ENCODE data around the gene OR4K14. TPM values are rescaled to one million over a fixed set of nuclear protein-coding genes. Genes with fewer than 3 reads are reported as not detected.
"Not testable (repeated sequence)": the region's sequence is repeated elsewhere in the genome, so short reads cannot be mapped to it uniquely, and the experiment has no call there.

Gene OR4K14
- total and polyA plus RNA-seq, 2 donors = not detected

- H3K4me3 ChIP-seq (ENCODE audit: low read length in 2 of 2) = no peak within 1 kb of the TSS
- no peak within 1 kb of the TSS for H3K27ac ChIP-seq (ENCODE audit: low read depth in 1 of 2, low read length in 1 of 2)
- H3K4me1 ChIP-seq (ENCODE audit: control insufficient read depth in 2 of 2, insufficient read depth in 2 of 2, low read length in 2 of 2) = no peaks in the 10 kb centered on the region
- H3K27me3 ChIP-seq (ENCODE audit: control insufficient read depth in 2 of 2, insufficient read depth in 1 of 2, low read length in 1 of 2) = no peaks in the 10 kb centered on the region
- H3K36me3 ChIP-seq (ENCODE audit: control insufficient read depth in 2 of 2, insufficient read depth in 2 of 2, low read length in 1 of 2) = no peaks in the 10 kb centered on the region
- no peaks in the 10 kb centered on the region for H3K9me3 ChIP-seq (ENCODE audit: control insufficient read depth in 2 of 2, insufficient read depth in 1 of 2, low read length in 1 of 2)
- no peak for DNase-seq (ENCODE audit: low read depth in 6 of 9, low spot score in 9 of 9)
Measured at GRCh38 chr14:20001863-20002262, 17.2 kb downstream of the OR4K14 start, which contains the start of gene OR4Q2. TSS of gene OR4Q2 (plus strand) at chr14:20002163.

- no peaks in the 10 kb centered on the region for H3K36me3 ChIP-seq (ENCODE audit: control insufficient read depth in 2 of 2, insufficient read depth in 2 of 2, low read length in 1 of 2)
- H3K27ac ChIP-seq (ENCODE audit: low read depth in 1 of 2, low read length in 1 of 2) = no peak overlapping the region
- H3K9me3 ChIP-seq (ENCODE audit: control insufficient read depth in 2 of 2, insufficient read depth in 1 of 2, low read length in 1 of 2) = peaks cover 2 to 6% of the 10 kb centered on the region in 2 donors
- WGBS = 59% methylated on average over 2 of the region's 2 CpGs
- H3K4me3 ChIP-seq (ENCODE audit: low read length in 2 of 2) = no peak overlapping the region
- no peaks in the 10 kb centered on the region for H3K4me1 ChIP-seq (ENCODE audit: control insufficient read depth in 2 of 2, insufficient read depth in 2 of 2, low read length in 2 of 2)
- H3K27me3 ChIP-seq (ENCODE audit: control insufficient read depth in 2 of 2, insufficient read depth in 1 of 2, low read length in 1 of 2) = no peaks in the 10 kb centered on the region
- no peak for DNase-seq (ENCODE audit: low read depth in 6 of 9, low spot score in 9 of 9)
Measured at GRCh38 chr14:19993438-19993837, 25.7 kb downstream of the OR4K14 start.

GRCh38 chr14:19975291-19975690, 43.8 kb downstream of the OR4K14 start, which contains the start of gene OR4K15:
TSS of gene OR4K15 (plus strand) at chr14:19975591. CDS start at chr14:19975591, 0 bp downstream.
- no peaks in the 10 kb centered on the region for H3K4me1 ChIP-seq (ENCODE audit: control insufficient read depth in 2 of 2, insufficient read depth in 2 of 2, low read length in 2 of 2)
- 98% methylated on average over 3 of the region's 3 CpGs for WGBS
- H3K27me3 ChIP-seq (ENCODE audit: control insufficient read depth in 2 of 2, insufficient read depth in 1 of 2, low read length in 1 of 2) = no peaks in the 10 kb centered on the region
- H3K27ac ChIP-seq (ENCODE audit: low read depth in 1 of 2, low read length in 1 of 2) = no peak within 1 kb of the TSS
- no peak for DNase-seq (ENCODE audit: low read depth in 6 of 9, low spot score in 9 of 9)
- no peaks in the 10 kb centered on the region for H3K36me3 ChIP-seq (ENCODE audit: control insufficient read depth in 2 of 2, insufficient read depth in 2 of 2, low read length in 1 of 2)
- no peaks in the 10 kb centered on the region for H3K9me3 ChIP-seq (ENCODE audit: control insufficient read depth in 2 of 2, insufficient read depth in 1 of 2, low read length in 1 of 2)
- no peak within 1 kb of the TSS for H3K4me3 ChIP-seq (ENCODE audit: low read length in 2 of 2)

GRCh38 chr14:19974844-19975243, 44.3 kb downstream of the OR4K14 start:
- Histone ChIP-seq H3K27me3 (ENCODE audit: control insufficient read depth in 2 of 2, insufficient read depth in 1 of 2, low read length in 1 of 2) (no peaks in the 10 kb centered on the region), H3K4me3 (ENCODE audit: low read length in 2 of 2) (no peak overlapping the region), H3K9me3 (ENCODE audit: control insufficient read depth in 2 of 2, insufficient read depth in 1 of 2, low read length in 1 of 2) (no peaks in the 10 kb centered on the region), H3K27ac (ENCODE audit: low read depth in 1 of 2, low read length in 1 of 2) (no peak overlapping the region), H3K4me1 (ENCODE audit: control insufficient read depth in 2 of 2, insufficient read depth in 2 of 2, low read length in 2 of 2) (no peaks in the 10 kb centered on the region), H3K36me3 (ENCODE audit: control insufficient read depth in 2 of 2, insufficient read depth in 2 of 2, low read length in 1 of 2) (no peaks in the 10 kb centered on the region)
- no peak for DNase-seq (ENCODE audit: low read depth in 6 of 9, low spot score in 9 of 9)
- WGBS = 10% methylated on average over 1 of the region's 1 CpG

- not testable (repeated sequence) for H3K27ac ChIP-seq (ENCODE audit: low read depth in 1 of 2, low read length in 1 of 2); H3K27me3 ChIP-seq (ENCODE audit: control insufficient read depth in 2 of 2, insufficient read depth in 1 of 2, low read length in 1 of 2); H3K9me3 ChIP-seq (ENCODE audit: control insufficient read depth in 2 of 2, insufficient read depth in 1 of 2, low read length in 1 of 2); H3K36me3 ChIP-seq (ENCODE audit: control insufficient read depth in 2 of 2, insufficient read depth in 2 of 2, low read length in 1 of 2); H3K4me3 ChIP-seq (ENCODE audit: low read length in 2 of 2); H3K4me1 ChIP-seq (ENCODE audit: control insufficient read depth in 2 of 2, insufficient read depth in 2 of 2, low read length in 2 of 2); DNase-seq (ENCODE audit: low read depth in 6 of 9, low spot score in 9 of 9)
- WGBS = 54% methylated on average over 2 of the region's 2 CpGs
Measured at GRCh38 chr14:19969735-19970134, 49.4 kb downstream of the OR4K14 start.

Other genes with a start within 250 kb of the OR4K14 start
- gene OR4M1, start 245.8 kb downstream of the OR4K14 start, total RNA-seq = not detected
- not detected for gene OR4M1, start 245.8 kb downstream of the OR4K14 start, polyA plus RNA-seq
- not detected for gene OR4N2, start 215.5 kb downstream of the OR4K14 start, total RNA-seq
- 0.07 TPM for gene OR4N2, start 215.5 kb downstream of the OR4K14 start, polyA plus RNA-seq
- gene OR4K2, start 144.2 kb downstream of the OR4K14 start, total RNA-seq = not detected
- under 0.01 TPM for gene OR4K2, start 144.2 kb downstream of the OR4K14 start, polyA plus RNA-seq
- not detected for gene OR4K5, start 98.7 kb downstream of the OR4K14 start, total RNA-seq
- gene OR4K5, start 98.7 kb downstream of the OR4K14 start, polyA plus RNA-seq = not detected
- gene OR4K1, start 88.4 kb downstream of the OR4K14 start, total RNA-seq = not detected
- gene OR4K1, start 88.4 kb downstream of the OR4K14 start, polyA plus RNA-seq = 0.02 TPM
- gene OR4K15, start 43.7 kb downstream of the OR4K14 start, total RNA-seq = not detected
- not detected for gene OR4K15, start 43.7 kb downstream of the OR4K14 start, polyA plus RNA-seq
- gene OR4Q2, start 17.1 kb downstream of the OR4K14 start, total RNA-seq = not detected
- not detected for gene OR4Q2, start 17.1 kb downstream of the OR4K14 start, polyA plus RNA-seq
- gene OR4K13, start 16.7 kb upstream of the OR4K14 start, total RNA-seq = not detected
- gene OR4K13, start 16.7 kb upstream of the OR4K14 start, polyA plus RNA-seq = not detected
- gene OR4L1, start 40.7 kb upstream of the OR4K14 start, total RNA-seq = not detected
- not detected for gene OR4L1, start 40.7 kb upstream of the OR4K14 start, polyA plus RNA-seq
- not detected for gene OR4K17, start 91.4 kb upstream of the OR4K14 start, total RNA-seq
- gene OR4K17, start 91.4 kb upstream of the OR4K14 start, polyA plus RNA-seq = under 0.01 TPM
- not detected for gene OR4N5, start 119.5 kb upstream of the OR4K14 start, total RNA-seq
- gene OR4N5, start 119.5 kb upstream of the OR4K14 start, polyA plus RNA-seq = under 0.01 TPM
- not detected for gene OR11G2, start 171.6 kb upstream of the OR4K14 start, total RNA-seq
- not detected for gene OR11G2, start 171.6 kb upstream of the OR4K14 start, polyA plus RNA-seq
- not detected for gene OR11H6, start 204.4 kb upstream of the OR4K14 start, total RNA-seq
- gene OR11H6, start 204.4 kb upstream of the OR4K14 start, polyA plus RNA-seq = not detected
- gene OR11H7, start 209.7 kb upstream of the OR4K14 start, total RNA-seq = not detected
- not detected for gene OR11H7, start 209.7 kb upstream of the OR4K14 start, polyA plus RNA-seq
- not detected for gene OR11H4, start 220.0 kb upstream of the OR4K14 start, total RNA-seq
- not detected for gene OR11H4, start 220.0 kb upstream of the OR4K14 start, polyA plus RNA-seq